ENCODE data around the gene MAN2B1.
"Not testable (repeated sequence)": the region's sequence is repeated elsewhere in the genome, so short reads cannot be mapped to it uniquely, and the experiment has no call there.

The MAN2B1 gene

DNA sequence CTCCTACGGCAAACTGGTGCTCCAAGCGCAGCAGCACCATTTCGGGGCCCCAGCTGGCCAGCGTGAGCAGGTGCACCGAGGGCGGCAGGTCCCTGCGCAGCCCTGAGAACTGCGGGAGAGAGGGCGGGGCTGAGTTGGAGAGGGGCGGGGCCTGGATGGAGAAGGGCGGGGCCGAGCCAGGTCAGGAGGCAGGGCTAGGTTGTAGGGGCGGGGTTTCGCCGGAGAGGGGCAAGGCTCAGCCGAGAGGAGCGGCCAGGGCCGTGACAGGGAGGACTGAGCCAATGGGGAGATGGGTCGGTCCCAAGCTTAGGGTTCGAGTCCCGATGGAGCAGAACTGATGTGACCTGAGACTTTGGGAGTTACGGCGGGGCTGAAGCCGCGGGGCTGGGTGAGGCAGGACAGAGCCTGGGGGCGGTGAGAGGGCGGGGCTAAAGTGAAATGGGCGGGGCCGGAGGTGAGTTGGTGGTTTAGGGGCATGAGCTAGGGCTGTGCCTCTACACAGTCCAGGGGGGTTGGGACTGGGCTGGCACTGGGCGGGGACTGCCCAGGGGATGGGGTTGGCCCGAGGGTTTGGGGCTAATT lies 19.0 kb downstream of the MAN2B1 start:
- peaks cover 0 to 21% (median 13%) of the 10 kb centered on the region in 10 experiments; a peak in 16 of 20 replicates for H3K4me1 ChIP-seq
- no peak overlapping the region for H3K9ac ChIP-seq
- H3K9me3 ChIP-seq (replicated peaks in 1 of 11) = peaks cover 0 to 6% (median 0%) of the 10 kb centered on the region in 11 experiments; a peak in 5 of 22 replicates
- peaks cover 30 to 86% (median 55%) of the 10 kb centered on the region in 11 experiments for H3K36me3 ChIP-seq
- H3K27ac ChIP-seq = peak overlapping the region in 1 of 11 experiments; percentile 45; a peak in 2 of 22 replicates
- H3K27me3 ChIP-seq = no peaks in the 10 kb centered on the region
- H3K4me2 ChIP-seq = peak overlapping the region in 8 of 11 experiments; percentile 21 to 64 (median 58); a peak in 11 of 22 replicates
- peaks cover 0 to 13% (median 0%) of the 10 kb centered on the region in 11 experiments; a peak in 3 of 22 replicates for H4K20me1 ChIP-seq
- H3K4me3 ChIP-seq = no peak overlapping the region
- no peak for TF ChIP-seq Cebpa-rat (IDR thresholded peaks at IDR 0.05)

DNA sequence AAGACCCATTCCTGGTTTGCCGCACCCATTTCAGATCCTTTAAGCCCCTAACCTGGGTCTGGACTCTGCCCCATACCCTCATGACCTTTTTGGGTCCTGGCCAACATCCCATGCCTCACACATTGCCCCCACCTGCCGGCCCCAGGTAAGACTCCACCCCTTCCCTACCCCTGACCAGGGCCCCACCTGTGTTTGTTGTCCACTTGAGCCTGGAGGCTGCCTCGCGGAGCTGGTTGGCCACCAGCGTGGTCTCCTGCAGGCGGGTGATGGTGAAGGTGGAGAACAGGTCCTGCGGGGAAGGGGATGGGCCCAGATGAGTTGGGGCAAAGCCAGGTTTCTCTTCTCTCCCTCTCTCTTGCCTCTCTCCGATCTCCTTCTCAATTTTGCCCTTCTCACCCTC lies 19.5 kb downstream of the MAN2B1 start:
- H3K27ac ChIP-seq = peak overlapping the region in 3 of 11 experiments; percentile 23 to 45 (median 28); a peak in 4 of 22 replicates
- H3K9me3 ChIP-seq (replicated peaks in 1 of 11) = peaks cover 0 to 6% (median 0%) of the 10 kb centered on the region in 11 experiments; a peak in 5 of 22 replicates
- H3K4me1 ChIP-seq = peaks cover 0 to 21% (median 13%) of the 10 kb centered on the region in 10 experiments; a peak in 16 of 20 replicates
- no peak overlapping the region for H3K4me3 ChIP-seq
- H3K36me3 ChIP-seq = peaks cover 25 to 85% (median 50%) of the 10 kb centered on the region in 11 experiments
- H4K20me1 ChIP-seq = peaks cover 0 to 13% (median 0%) of the 10 kb centered on the region in 11 experiments; a peak in 3 of 22 replicates
- no peak for TF ChIP-seq Cebpa-rat (IDR thresholded peaks at IDR 0.05)
- H3K9ac ChIP-seq = peak overlapping the region in 3 of 11 experiments; percentile 23 to 44 (median 29); a peak in 1 of 22 replicates
- no peaks in the 10 kb centered on the region for H3K27me3 ChIP-seq
- H3K4me2 ChIP-seq = peak overlapping the region in 9 of 11 experiments; percentile 21 to 64 (median 56); a peak in 17 of 22 replicates

- no peak for TF ChIP-seq Cebpa-rat (IDR thresholded peaks at IDR 0.05)
- Histone ChIP-seq H3K27ac (peak overlapping the region in 4 of 11 experiments; percentile 18 to 53 (median 44); a peak in 5 of 22 replicates), H3K27me3 (no peaks in the 10 kb centered on the region), H3K4me2 (peak overlapping the region in 9 of 11 experiments; percentile 21 to 64 (median 56); a peak in 16 of 22 replicates), H3K4me3 (no peak overlapping the region), H3K4me1 (peaks cover 0 to 21% (median 13%) of the 10 kb centered on the region in 10 experiments; a peak in 16 of 20 replicates), H3K36me3 (peaks cover 20 to 81% (median 46%) of the 10 kb centered on the region in 11 experiments), H4K20me1 (peaks cover 0 to 14% (median 0%) of the 10 kb centered on the region in 11 experiments; a peak in 3 of 22 replicates), H3K9me3 (replicated peaks in 1 of 11) (peaks cover 0 to 6% (median 0%) of the 10 kb centered on the region in 11 experiments; a peak in 5 of 22 replicates), H3K9ac (peak overlapping the region in 3 of 11 experiments; percentile 23 to 44 (median 29); a peak in 1 of 22 replicates)
Observed at GRCh38 chr19:12646551-12646950, 20.0 kb downstream of the MAN2B1 start.

GRCh38 chr19:12643716-12644115 lies 22.8 kb downstream of the MAN2B1 start:
- not testable (repeated sequence) for H3K9me3 ChIP-seq (replicated peaks in 1 of 11); H3K9ac ChIP-seq; H3K4me3 ChIP-seq; H3K4me2 ChIP-seq; H3K27me3 ChIP-seq; H3K27ac ChIP-seq
- Histone ChIP-seq H3K4me1 (peaks cover 5 to 27% (median 23%) of the 10 kb centered on the region in 10 experiments; a peak in 19 of 20 replicates), H4K20me1 (peaks cover 0 to 19% (median 0%) of the 10 kb centered on the region in 11 experiments; a peak in 3 of 22 replicates), H3K36me3 (peaks cover 9 to 67% (median 30%) of the 10 kb centered on the region in 11 experiments)

GRCh38 chr19:12642506-12642905 lies 24.0 kb downstream of the MAN2B1 start:
- no peak overlapping the region for H3K4me2 ChIP-seq
- no peak overlapping the region for H3K27ac ChIP-seq
- no peaks in the 10 kb centered on the region for H3K9me3 ChIP-seq (replicated peaks in 1 of 11)
- no peak overlapping the region for H3K9ac ChIP-seq
- H3K4me3 ChIP-seq = no peak overlapping the region
- peaks cover 0 to 19% (median 0%) of the 10 kb centered on the region in 11 experiments; a peak in 3 of 22 replicates for H4K20me1 ChIP-seq
- no peak for TF ChIP-seq Cebpa-rat (IDR thresholded peaks at IDR 0.05)
- H3K27me3 ChIP-seq = no peaks in the 10 kb centered on the region
- H3K4me1 ChIP-seq = peaks cover 5 to 24% (median 21%) of the 10 kb centered on the region in 10 experiments; a peak in 19 of 20 replicates
- peaks cover 7 to 64% (median 22%) of the 10 kb centered on the region in 11 experiments; a peak in 19 of 22 replicates for H3K36me3 ChIP-seq

- H3K27me3 ChIP-seq = no peaks in the 10 kb centered on the region
- H3K36me3 ChIP-seq = peaks cover 7 to 63% (median 19%) of the 10 kb centered on the region in 11 experiments; a peak in 18 of 22 replicates
- H3K9me3 ChIP-seq (replicated peaks in 1 of 11) = no peaks in the 10 kb centered on the region
- H3K4me2 ChIP-seq = no peak overlapping the region
- no peak overlapping the region for H3K9ac ChIP-seq
- H3K4me3 ChIP-seq = no peak overlapping the region
- H3K27ac ChIP-seq = no peak overlapping the region
- H4K20me1 ChIP-seq = peaks cover 0 to 10% (median 0%) of the 10 kb centered on the region in 11 experiments; a peak in 2 of 22 replicates
- H3K4me1 ChIP-seq = peaks cover 5 to 15% (median 11%) of the 10 kb centered on the region in 10 experiments; a peak in 19 of 20 replicates
- no peak for TF ChIP-seq Cebpa-rat (IDR thresholded peaks at IDR 0.05)
Observed at GRCh38 chr19:12641456-12641855, 25.1 kb downstream of the MAN2B1 start.

DNA sequence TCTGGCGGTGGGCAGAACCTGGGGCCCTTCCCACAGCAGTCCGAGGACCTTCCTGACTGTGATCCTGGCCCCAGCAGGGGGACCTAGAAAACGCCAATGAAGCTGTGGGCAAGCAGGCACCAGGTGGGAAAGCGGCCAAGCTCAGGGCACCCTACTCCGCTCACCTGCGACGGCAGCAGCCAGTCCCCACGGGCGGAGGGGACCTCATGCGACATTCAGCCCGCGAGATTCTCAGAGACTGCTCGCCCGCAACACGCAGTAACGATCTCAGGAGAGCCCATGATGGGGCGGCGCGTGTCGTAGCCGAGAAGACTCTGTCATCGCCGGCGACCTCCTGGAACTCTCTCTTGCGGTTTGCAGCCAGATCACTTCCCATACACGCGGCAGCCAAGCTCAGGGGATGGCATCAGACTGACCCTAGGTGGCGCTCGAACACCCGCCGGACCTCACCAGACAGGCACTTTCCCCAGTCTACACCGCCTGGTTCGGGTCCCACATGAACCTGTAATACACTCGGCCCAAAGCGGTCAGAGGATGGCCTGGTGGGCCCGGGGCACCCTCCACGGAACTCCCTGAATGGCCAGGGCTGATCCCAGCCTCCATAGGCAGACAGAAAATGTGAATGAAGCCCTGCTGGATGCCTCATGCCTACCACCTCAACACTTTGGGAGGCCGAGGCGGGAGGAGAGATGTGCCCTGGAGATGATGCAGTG lies 26.5 kb downstream of the MAN2B1 start:
- H3K9ac ChIP-seq = peak overlapping the region in 10 of 11 experiments; percentile 15 to 70 (median 59); a peak in 19 of 22 replicates
- H3K9me3 ChIP-seq (replicated peaks in 1 of 11) = no peaks in the 10 kb centered on the region
- peaks cover 0 to 8% (median 0%) of the 10 kb centered on the region in 11 experiments; a peak in 2 of 22 replicates for H4K20me1 ChIP-seq
- peaks cover 5 to 14% (median 10%) of the 10 kb centered on the region in 10 experiments; a peak in 19 of 20 replicates for H3K4me1 ChIP-seq
- H3K36me3 ChIP-seq = peaks cover 7 to 53% (median 15%) of the 10 kb centered on the region in 11 experiments; a peak in 18 of 22 replicates
- peak overlapping the region; percentile 68 to 94 (median 79) for H3K4me2 ChIP-seq
- peak overlapping the region in 10 of 11 experiments; percentile 29 to 71 (median 55); a peak in 17 of 22 replicates for H3K27ac ChIP-seq
- H3K4me3 ChIP-seq = peak overlapping the region in 4 of 10 experiments; percentile 27 to 51 (median 37); a peak in 7 of 20 replicates
- H3K27me3 ChIP-seq = no peaks in the 10 kb centered on the region
- TF ChIP-seq Cebpa-rat (IDR thresholded peaks at IDR 0.05) = no peak

GRCh38 chr19:12638611-12639182 lies 27.8 kb downstream of the MAN2B1 start:
- H3K9me3 ChIP-seq (replicated peaks in 1 of 11) = no peaks in the 10 kb centered on the region
- no peak overlapping the region for H3K4me3 ChIP-seq
- H4K20me1 ChIP-seq = peaks cover 0 to 6% (median 0%) of the 10 kb centered on the region in 11 experiments; a peak in 2 of 22 replicates
- H3K27ac ChIP-seq = no peak overlapping the region
- H3K9ac ChIP-seq = no peak overlapping the region
- H3K4me1 ChIP-seq = peaks cover 5 to 14% (median 10%) of the 10 kb centered on the region in 10 experiments; a peak in 19 of 20 replicates
- no peak overlapping the region for H3K4me2 ChIP-seq
- TF ChIP-seq Cebpa-rat (IDR thresholded peaks at IDR 0.05) = no peak
- peaks cover 0 to 50% (median 6%) of the 10 kb centered on the region in 11 experiments; a peak in 15 of 22 replicates for H3K36me3 ChIP-seq
- H3K27me3 ChIP-seq = no peaks in the 10 kb centered on the region
